ENCODE results near the gene LRP2. TPM values are rescaled to one million over a fixed set of nuclear protein-coding genes. Genes with fewer than 3 reads are reported as not detected.

The LRP2 gene
- total RNA-seq, 3 donors from 2014 or later (not counting 1 experiment from before 2014, with no cell fraction given), result not detected

DNA sequence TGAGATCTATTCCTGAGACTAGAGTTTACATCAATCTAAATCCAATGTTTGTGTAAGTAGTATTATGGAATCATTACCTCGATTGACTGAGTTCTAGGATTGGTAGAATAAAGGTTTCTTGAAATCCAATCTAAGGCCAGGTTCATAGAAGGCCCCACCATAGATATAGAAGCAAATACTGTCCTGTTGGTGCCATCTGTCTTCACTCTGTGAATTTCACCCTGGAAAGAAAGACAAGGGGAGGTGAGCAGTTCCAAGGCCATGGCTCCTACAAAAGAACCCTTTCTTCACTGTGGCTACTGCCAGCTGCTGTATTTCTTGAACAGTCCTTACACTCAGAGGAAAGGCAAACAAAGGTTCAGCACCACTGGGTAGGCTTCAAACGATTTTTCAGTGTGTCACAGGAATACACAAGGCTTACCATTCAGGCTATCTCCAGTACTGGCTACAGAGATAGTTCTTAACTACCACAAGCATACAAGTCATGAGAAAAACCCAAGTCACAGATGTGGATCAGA, 137.0 kb downstream of the LRP2 start:
- H3K36me3 ChIP-seq (ENCODE audit: control insufficient read depth, insufficient read depth, low read length), result no peaks in the 10 kb centered on the region
- Mint-ChIP-seq H3K27ac (no peak overlapping the region), H3K36me3 (no peaks in the 10 kb centered on the region), H3K9me3 (no peaks in the 10 kb centered on the region), H3K27me3 (ENCODE audit: low read depth in 2 of 2) (peaks cover 0 to 7% of the 10 kb centered on the region in 2 donors), H3K4me3 (no peak overlapping the region), H3K4me1 (no peaks in the 10 kb centered on the region)
- no peaks in the 10 kb centered on the region for H3K4me1 ChIP-seq (ENCODE audit: control insufficient read depth, insufficient read depth, low read length)
- no peak for ATAC-seq
- no peaks in the 10 kb centered on the region for H3K27me3 ChIP-seq (ENCODE audit: control insufficient read depth, insufficient read depth, low read length)
- no peaks in the 10 kb centered on the region for H3K9me3 ChIP-seq (ENCODE audit: control insufficient read depth, insufficient read depth, low read length)
- H3K27ac ChIP-seq (ENCODE audit: low read length), result no peak overlapping the region
- TF ChIP-seq, protein P1, sequence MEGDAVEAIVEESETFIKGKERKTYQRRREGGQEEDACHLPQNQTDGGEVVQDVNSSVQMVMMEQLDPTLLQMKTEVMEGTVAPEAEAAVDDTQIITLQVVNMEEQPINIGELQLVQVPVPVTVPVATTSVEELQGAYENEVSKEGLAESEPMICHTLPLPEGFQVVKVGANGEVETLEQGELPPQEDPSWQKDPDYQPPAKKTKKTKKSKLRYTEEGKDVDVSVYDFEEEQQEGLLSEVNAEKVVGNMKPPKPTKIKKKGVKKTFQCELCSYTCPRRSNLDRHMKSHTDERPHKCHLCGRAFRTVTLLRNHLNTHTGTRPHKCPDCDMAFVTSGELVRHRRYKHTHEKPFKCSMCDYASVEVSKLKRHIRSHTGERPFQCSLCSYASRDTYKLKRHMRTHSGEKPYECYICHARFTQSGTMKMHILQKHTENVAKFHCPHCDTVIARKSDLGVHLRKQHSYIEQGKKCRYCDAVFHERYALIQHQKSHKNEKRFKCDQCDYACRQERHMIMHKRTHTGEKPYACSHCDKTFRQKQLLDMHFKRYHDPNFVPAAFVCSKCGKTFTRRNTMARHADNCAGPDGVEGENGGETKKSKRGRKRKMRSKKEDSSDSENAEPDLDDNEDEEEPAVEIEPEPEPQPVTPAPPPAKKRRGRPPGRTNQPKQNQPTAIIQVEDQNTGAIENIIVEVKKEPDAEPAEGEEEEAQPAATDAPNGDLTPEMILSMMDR (IDR thresholded peaks at IDR 0.05), result no peak
- 64% methylated on average over 2 of the region's 2 CpGs for WGBS (ENCODE audit: insufficient coverage)
- intact Hi-C loops (cut with micrococcal nuclease), result no loop called here
- DNase-seq, result no peak
- no peak overlapping the region for H3K4me3 ChIP-seq (ENCODE audit: low read length)

DNA sequence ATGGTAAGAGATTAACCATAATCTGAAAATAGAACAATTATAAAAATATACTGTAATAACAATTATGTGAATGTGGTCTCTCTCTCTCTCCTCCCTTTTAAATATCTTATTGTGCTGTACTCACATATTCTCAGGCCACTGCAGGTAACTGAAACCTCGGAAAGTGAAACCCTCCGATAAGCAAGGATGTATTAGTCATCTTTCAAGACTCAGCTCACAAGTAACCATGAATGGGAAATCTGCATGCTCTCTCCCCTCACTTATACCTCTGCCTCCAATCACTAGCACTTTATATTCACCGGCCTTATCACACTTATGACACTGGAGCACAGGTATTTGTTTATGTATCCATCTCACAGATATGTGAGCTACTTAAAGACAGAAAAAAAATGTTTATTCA, 139.7 kb downstream of the LRP2 start:
- Histone ChIP-seq H3K27ac (ENCODE audit: low read length) (no peak overlapping the region), H3K27me3 (ENCODE audit: control insufficient read depth, insufficient read depth, low read length) (no peaks in the 10 kb centered on the region), H3K9me3 (ENCODE audit: control insufficient read depth, insufficient read depth, low read length) (no peaks in the 10 kb centered on the region), H3K36me3 (ENCODE audit: control insufficient read depth, insufficient read depth, low read length) (no peaks in the 10 kb centered on the region), H3K4me1 (ENCODE audit: control insufficient read depth, insufficient read depth, low read length) (no peaks in the 10 kb centered on the region), H3K4me3 (ENCODE audit: low read length) (no peak overlapping the region)
- DNase-seq (no peak), ATAC-seq (no peak)
- H3K36me3 Mint-ChIP-seq, result no peaks in the 10 kb centered on the region
- no peaks in the 10 kb centered on the region for H3K4me1 Mint-ChIP-seq
- no peak overlapping the region for H3K4me3 Mint-ChIP-seq
- WGBS (ENCODE audit: insufficient coverage), result 44% methylated on average over 3 of the region's 3 CpGs
- no peak overlapping the region for H3K27ac Mint-ChIP-seq
- H3K27me3 Mint-ChIP-seq (ENCODE audit: low read depth in 2 of 2), result no peaks in the 10 kb centered on the region
- TF ChIP-seq, protein P1 (IDR thresholded peaks at IDR 0.05), result no peak
- no peaks in the 10 kb centered on the region for H3K9me3 Mint-ChIP-seq
- intact Hi-C loops (cut with micrococcal nuclease), result no loop called here

DNA sequence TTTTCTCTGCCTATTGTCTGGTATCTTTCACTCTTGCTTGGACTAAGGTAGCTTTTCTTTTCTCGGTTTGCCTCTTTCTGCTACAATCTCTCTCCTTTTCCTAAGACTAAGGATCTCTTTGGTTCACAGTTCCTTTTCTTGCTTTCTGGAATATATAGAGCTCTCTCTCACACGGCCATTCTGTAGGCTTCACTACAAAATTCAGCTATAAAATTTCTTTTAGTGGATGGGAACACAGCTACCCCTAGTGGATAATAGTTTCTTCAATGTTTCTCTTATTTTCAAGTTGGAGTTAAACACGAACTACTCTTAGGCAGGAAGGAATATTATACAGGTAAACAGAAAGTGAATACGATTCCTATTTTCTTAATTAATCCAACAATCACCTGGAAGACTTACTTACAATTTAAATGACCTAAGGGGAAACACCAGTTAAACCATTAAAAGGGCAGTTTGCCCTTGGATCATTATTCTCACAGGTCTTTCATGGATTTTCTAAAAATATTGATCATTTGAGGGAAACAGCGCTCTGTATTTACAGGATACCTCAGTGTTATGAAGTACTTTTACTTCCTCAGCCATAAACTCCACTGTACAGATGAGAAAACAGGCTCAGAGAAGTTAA, 140.5 kb downstream of the LRP2 start:
- ATAC-seq, result no peak
- intact Hi-C loops (cut with micrococcal nuclease), result no loop called here
- Mint-ChIP-seq H3K4me1 (no peaks in the 10 kb centered on the region), H3K36me3 (no peaks in the 10 kb centered on the region), H3K9me3 (no peaks in the 10 kb centered on the region), H3K27ac (no peak overlapping the region), H3K4me3 (no peak overlapping the region), H3K27me3 (ENCODE audit: low read depth in 2 of 2) (no peaks in the 10 kb centered on the region)
- no peaks in the 10 kb centered on the region for H3K36me3 ChIP-seq (ENCODE audit: control insufficient read depth, insufficient read depth, low read length)
- peak in 1 of 2 donors; percentile 4 for DNase-seq
- H3K27me3 ChIP-seq (ENCODE audit: control insufficient read depth, insufficient read depth, low read length), result no peaks in the 10 kb centered on the region
- H3K4me3 ChIP-seq (ENCODE audit: low read length), result no peak overlapping the region
- no peaks in the 10 kb centered on the region for H3K9me3 ChIP-seq (ENCODE audit: control insufficient read depth, insufficient read depth, low read length)
- no peak overlapping the region for H3K27ac ChIP-seq (ENCODE audit: low read length)
- TF ChIP-seq, protein P1 (IDR thresholded peaks at IDR 0.05), result no peak
- H3K4me1 ChIP-seq (ENCODE audit: control insufficient read depth, insufficient read depth, low read length), result no peaks in the 10 kb centered on the region
- 25% methylated on average over 1 of the region's 5 CpGs for WGBS (ENCODE audit: insufficient coverage)

DNA sequence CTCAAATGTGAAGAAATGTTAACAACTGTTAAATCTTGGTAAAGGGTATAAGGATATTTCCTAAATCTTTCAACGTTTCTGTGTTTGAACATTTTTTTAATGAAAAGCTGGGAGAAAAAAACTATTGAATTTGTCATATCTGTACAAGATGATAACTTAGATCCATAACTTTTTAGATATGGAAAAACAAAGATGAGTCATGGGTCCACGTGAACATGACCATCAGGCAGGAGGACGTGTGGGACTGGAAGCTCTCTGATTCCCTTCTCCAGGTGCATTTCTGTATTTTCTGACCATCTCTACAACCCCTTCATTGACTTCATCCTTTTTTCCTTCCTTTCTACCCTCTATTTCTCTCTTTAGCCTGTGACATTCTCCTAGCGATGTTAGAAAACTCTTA, 151.4 kb downstream of the LRP2 start:
- 92% methylated on average over 3 of the region's 4 CpGs for WGBS (ENCODE audit: insufficient coverage)
- Histone ChIP-seq H3K4me3 (ENCODE audit: low read length) (no peak overlapping the region), H3K4me1 (ENCODE audit: control insufficient read depth, insufficient read depth, low read length) (no peaks in the 10 kb centered on the region), H3K27me3 (ENCODE audit: control insufficient read depth, insufficient read depth, low read length) (no peaks in the 10 kb centered on the region), H3K36me3 (ENCODE audit: control insufficient read depth, insufficient read depth, low read length) (no peaks in the 10 kb centered on the region), H3K9me3 (ENCODE audit: control insufficient read depth, insufficient read depth, low read length) (no peaks in the 10 kb centered on the region), H3K27ac (ENCODE audit: low read length) (no peak overlapping the region)
- intact Hi-C loops (cut with micrococcal nuclease), result no loop called here
- H3K4me3 Mint-ChIP-seq, result no peak overlapping the region
- DNase-seq (no peak), ATAC-seq (no peak)
- H3K4me1 Mint-ChIP-seq, result no peaks in the 10 kb centered on the region
- no peaks in the 10 kb centered on the region for H3K36me3 Mint-ChIP-seq
- peaks cover 8 to 12% of the 10 kb centered on the region in 2 donors for H3K27me3 Mint-ChIP-seq (ENCODE audit: low read depth in 2 of 2)
- TF ChIP-seq, protein P1 (IDR thresholded peaks at IDR 0.05), result no peak
- no peak overlapping the region for H3K27ac Mint-ChIP-seq
- H3K9me3 Mint-ChIP-seq, result no peaks in the 10 kb centered on the region

Measured in natural killer cell (primary cell).